HG03066 (cell line): ENCODE measurements around the gene PDS5B.
"Not testable (repeated sequence)": the region's sequence is repeated elsewhere in the genome, so short reads cannot be mapped to it uniquely, and the experiment has no call there.

Experiments
- ATAC-seq: cut with Tn5 transposase; IDR thresholded peaks from one replicate; pipeline ENCODE4 v1.9.1; 2021; ENCODE audit warnings: low read depth; ENCODE audit not compliant: unreplicated experiment

PDS5B gene

GRCh38 chr13:32723987-32724386, 137.7 kb downstream of the PDS5B start:
- ATAC-seq: no peak

- ATAC-seq: no peak
These were observed 140.3 kb downstream of the PDS5B start for GRCh38 chr13:32726374-32727037.

DNA sequence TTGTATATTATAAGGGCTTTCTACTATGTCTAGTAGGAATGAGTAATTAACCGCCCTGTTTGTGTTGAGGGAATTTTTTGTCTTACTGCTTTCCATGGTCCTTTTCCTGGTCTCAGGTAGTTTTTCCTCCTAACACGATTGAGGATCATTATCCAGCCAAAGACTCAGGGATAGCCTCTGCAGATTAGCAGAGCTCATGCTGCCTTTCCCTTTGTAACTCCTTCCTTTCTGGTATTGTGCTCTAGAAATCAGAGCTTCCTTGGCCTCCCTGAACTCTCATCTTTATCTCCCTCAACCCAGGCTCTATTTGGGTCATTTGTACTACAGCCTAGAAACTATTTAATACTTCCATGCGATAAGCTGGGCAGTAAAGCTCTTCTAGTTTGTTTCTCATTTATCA, 142.1 kb downstream of the PDS5B start:
- ATAC-seq: no peak

DNA sequence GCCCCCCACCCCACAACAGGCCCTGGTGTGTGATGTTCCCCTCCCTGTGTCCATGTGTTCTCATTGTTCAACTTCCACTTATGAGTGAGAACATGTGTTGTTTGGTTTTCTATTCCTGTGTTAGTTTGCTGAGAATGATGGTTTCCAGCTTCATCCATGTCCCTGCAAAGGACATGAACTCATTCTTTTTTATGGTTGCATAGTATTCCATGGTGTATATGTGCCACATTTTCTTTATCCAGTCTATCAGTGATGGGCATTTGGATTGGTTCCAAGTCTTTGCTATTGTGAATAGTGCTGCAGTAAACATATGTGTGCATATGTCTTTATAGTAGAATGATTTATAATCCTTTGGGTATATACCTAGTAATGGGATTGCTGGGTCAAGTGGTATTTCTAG, 142.8 kb downstream of the PDS5B start:
- ATAC-seq: not testable (repeated sequence)

GRCh38 chr13:32731074-32731473, 144.8 kb downstream of the PDS5B start:
- ATAC-seq: no peak

DNA sequence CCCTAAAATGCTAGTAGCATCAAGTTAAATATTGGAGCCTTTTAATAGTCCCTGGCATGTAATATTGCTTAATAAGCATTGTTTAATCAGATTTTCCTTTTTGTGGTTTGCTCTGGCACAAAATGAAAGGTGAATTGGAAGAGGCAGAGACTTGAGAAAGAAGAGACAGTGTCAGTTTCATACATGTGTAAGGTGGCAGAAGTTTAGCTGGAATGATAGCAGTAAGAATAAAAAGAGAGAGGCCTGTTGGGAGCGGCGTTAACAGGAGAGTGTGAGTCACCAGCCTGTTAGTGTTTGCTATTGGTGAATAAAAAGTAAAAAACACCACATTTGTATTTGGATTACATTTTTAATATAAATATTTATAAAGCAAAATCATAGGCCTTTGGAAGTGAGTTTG, 145.3 kb downstream of the PDS5B start:
- no peak for ATAC-seq

GRCh38 chr13:32733690-32734089, 147.4 kb downstream of the PDS5B start:
- no peak for ATAC-seq

DNA sequence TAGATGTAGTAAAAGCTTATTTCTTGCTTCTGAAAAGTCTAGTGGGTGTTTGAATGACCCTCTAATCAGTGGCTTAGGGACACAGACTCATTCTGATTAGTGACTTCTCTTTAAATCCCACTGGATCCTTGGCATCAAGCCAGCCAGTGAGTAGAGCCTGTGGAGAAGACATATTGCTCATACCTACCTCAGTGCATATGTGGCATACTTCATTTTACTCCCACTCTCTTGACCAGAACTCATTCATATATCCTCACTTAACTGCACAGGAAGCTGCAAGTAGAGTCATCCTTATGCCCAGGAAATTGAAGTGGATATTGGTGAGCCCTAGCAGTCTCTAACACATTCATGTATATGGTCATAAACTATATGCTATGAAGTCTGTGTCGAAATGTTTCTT, 148.3 kb downstream of the PDS5B start:
- no peak for ATAC-seq

DNA sequence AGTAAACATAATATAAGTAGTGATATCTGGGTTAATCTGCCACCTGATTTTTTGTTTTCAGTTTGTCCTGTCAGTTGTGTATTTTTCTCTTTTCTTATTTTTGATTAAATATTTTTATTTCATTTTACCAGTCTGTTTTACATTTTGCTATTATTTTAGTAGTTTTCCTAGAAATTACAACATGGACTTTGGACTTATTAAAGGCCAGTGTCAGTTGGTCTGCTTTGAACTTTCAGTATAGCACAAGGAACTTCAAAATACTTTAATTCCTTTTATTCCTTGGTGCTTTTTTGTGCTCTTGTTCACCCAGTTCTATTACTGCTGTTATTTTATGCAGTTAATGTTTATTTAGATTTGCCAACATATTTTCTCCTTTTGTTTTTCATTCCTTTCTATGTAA, 149.6 kb downstream of the PDS5B start:
- no peak for ATAC-seq

DNA sequence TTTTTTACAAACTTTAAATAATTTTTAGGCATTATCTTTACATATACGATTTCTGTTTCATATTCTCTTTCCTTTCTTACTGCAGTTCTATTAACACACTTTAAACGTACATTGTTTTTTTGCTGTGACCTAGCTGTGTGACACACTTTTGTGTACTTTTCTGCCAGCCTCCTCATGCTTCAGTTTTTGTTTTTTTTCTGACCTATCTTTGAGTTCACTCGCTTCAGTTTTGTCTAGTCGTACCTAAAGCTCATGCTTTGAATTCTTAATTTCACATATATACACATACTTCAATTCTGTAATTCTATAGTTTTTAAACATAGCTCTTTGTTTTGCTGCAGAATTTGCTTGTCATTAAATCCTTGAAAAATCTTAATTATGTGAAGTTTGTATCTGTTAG, 150.4 kb downstream of the PDS5B start:
- ATAC-seq: no peak

GRCh38 chr13:32737111-32737571, 150.9 kb downstream of the PDS5B start:
- peak; percentile 71 for ATAC-seq

DNA sequence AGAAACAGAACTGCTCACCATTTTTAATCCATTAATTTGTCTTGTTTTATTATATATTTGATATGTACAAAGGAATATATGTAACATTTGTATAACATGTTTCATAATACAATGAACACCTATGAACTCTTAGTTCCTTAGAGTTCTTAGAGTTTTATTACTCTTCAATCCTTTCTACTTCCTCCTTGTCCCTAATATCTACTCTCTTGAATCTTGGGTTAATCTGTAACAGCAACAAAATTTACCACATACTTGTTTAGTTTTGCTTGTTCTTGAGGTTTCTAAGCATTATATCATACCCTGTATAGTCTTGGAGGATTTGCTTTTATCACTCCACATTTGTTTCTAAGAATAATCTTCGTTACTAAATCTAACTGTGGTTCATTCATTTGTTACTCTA, 151.4 kb downstream of the PDS5B start:
- peak; percentile 51 for ATAC-seq

GRCh38 chr13:32745509-32745908, 159.3 kb downstream of the PDS5B start:
- ATAC-seq: no peak

DNA sequence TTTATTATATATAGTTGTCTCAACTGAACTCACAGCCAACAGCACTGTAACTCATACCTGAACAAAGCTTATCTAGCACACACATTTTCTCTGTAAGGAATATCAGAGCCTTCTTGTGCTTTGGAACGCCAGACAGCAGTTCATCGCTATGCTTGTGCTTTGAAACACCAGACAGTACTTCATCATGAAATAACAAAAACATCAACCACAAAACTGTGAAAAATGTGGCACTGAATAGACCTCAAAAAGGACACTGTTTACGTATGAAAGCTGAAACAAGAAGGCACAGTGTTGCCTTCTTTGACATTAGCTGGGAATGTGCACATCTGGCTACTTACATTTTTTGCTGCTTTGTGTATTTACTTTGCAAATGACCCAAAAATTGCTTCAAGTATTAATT, 160.2 kb downstream of the PDS5B start:
- ATAC-seq: no peak

DNA sequence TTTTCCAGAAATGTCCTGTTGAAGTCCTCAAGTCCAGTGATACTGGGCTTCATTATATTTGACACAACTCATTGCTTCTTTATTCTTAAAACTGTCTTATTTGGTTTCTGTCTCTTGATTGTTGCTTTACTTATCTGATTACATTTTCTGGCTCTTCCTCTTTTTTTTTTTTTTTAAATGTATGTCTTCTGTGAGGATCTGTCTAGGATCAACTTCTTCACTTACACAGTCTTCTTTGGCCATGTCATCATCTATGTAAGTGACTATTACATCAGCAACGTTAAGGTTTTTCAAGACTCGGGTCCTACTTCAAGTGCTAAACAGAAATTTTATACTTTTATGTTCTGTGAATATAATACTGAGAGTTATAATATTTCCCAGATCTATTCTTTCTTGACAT, 162.1 kb downstream of the PDS5B start:
- ATAC-seq: no peak

- no peak for ATAC-seq
These were observed 165.1 kb downstream of the PDS5B start for GRCh38 chr13:32751340-32751739.

DNA sequence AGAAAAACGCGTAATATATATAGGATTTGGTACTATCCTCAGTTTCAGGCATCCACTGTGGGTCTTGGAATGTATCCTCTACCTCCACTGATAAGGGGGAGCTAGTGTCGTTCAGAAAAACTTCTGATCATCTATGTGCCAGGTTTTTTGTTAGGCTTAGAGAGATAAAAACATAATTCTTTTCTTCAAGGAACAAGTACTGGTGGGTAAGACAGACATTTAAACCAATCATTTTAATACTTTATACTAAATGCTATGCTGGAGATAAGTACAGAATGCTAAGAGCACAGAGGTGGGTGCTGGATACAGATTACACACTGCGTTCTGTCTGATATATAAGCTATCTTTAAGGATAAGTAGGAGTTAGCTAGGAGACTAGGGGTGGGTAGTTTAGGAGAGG, 166.1 kb downstream of the PDS5B start:
- no peak for ATAC-seq

GRCh38 chr13:32752997-32753606, 166.8 kb downstream of the PDS5B start:
- ATAC-seq: no peak

- ATAC-seq: no peak
These were observed 167.9 kb downstream of the PDS5B start for GRCh38 chr13:32754179-32754578.

- no peak for ATAC-seq
These were observed 172.9 kb downstream of the PDS5B start for GRCh38 chr13:32759152-32759551.

- ATAC-seq: no peak
These were observed 175.2 kb downstream of the PDS5B start for GRCh38 chr13:32761472-32761871.

DNA sequence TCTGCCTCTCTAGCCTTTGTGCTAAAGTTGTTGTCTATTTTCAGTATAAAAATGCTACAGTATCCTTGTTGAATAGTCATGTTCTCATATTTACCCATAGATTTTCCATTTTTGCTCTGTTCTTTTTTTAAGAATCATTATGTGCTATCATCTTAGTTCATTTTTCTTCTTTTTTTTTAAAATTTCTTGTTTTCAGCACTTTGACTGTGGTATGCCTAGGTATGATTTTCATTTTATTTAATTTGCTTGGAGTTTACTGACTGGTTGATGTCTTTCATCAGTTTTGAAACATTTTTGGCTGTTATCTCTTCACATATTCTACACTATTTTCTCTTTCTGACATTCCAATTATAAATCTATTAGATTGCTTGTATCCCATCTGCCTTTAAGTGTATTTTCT, 192.9 kb downstream of the PDS5B start:
- no peak for ATAC-seq
